Nephron progenitor cell (in vitro differentiated cells): ENCODE results near the gene NAP1L4.

Source experiments
- DNase-seq: peaks from one replicate; pipeline ENCODE4 v3.0.0; 2021
- H3K27ac Mint-ChIP-seq: 2 replicates; pipeline ENCODE4 v1.8.0; 2021; ENCODE audit warnings: mild to moderate bottlenecking, moderate library complexity, mixed read lengths
- H3K27me3 Mint-ChIP-seq: 2 replicates; pipeline ENCODE4 v1.8.0; 2021; ENCODE audit warnings: mild to moderate bottlenecking, low read depth, mixed read lengths; ENCODE audit not compliant: poor library complexity
- H3K36me3 Mint-ChIP-seq: 2 replicates; pipeline ENCODE4 v1.8.0; 2021; ENCODE audit warnings: low read depth, mixed read lengths
- H3K4me1 Mint-ChIP-seq: 2 replicates; pipeline ENCODE4 v1.8.0; 2021; ENCODE audit warnings: mixed read lengths
- H3K4me3 Mint-ChIP-seq: 2 replicates; pipeline ENCODE4 v1.8.0; 2021; ENCODE audit warnings: mild to moderate bottlenecking, moderate library complexity, mixed read lengths
- H3K9me3 Mint-ChIP-seq: 2 replicates; pipeline ENCODE4 v1.8.0; 2021; ENCODE audit warnings: mild to moderate bottlenecking, moderate library complexity, mixed read lengths
- CTCF ChIP-seq: fragments of 200-600 bp; sonication (generic); IDR thresholded peaks from 2 replicates; pipeline ENCODE4 v1.5.0; 2021; ENCODE audit warnings: antibody characterized with exemption

NAP1L4 gene

GRCh38 chr11:2899080-2899783 lies 92.9 kb downstream of the NAP1L4 start:
- H3K4me1 Mint-ChIP-seq: peaks cover 30% of the 10 kb centered on the region
- no peaks in the 10 kb centered on the region for H3K9me3 Mint-ChIP-seq
- H3K36me3 Mint-ChIP-seq: no peaks in the 10 kb centered on the region
- no peak overlapping the region for H3K27ac Mint-ChIP-seq
- H3K4me3 Mint-ChIP-seq: no peak overlapping the region
- DNase-seq: no peak
- peaks cover 12% of the 10 kb centered on the region for H3K27me3 Mint-ChIP-seq
- TF ChIP-seq CTCF: no peak

- no peak overlapping the region for H3K4me3 Mint-ChIP-seq
- DNase-seq: no peak
- H3K9me3 Mint-ChIP-seq: no peaks in the 10 kb centered on the region
- H3K4me1 Mint-ChIP-seq: peaks cover 25% of the 10 kb centered on the region
- peaks cover 16% of the 10 kb centered on the region for H3K27me3 Mint-ChIP-seq
- no peak for TF ChIP-seq CTCF
- no peak overlapping the region for H3K27ac Mint-ChIP-seq
- no peaks in the 10 kb centered on the region for H3K36me3 Mint-ChIP-seq
These were observed 93.6 kb downstream of the NAP1L4 start for GRCh38 chr11:2898366-2899079.

- peaks cover 23% of the 10 kb centered on the region for H3K4me1 Mint-ChIP-seq
- H3K4me3 Mint-ChIP-seq: no peak overlapping the region
- no peak for TF ChIP-seq CTCF
- peaks cover 16% of the 10 kb centered on the region for H3K27me3 Mint-ChIP-seq
- H3K27ac Mint-ChIP-seq: no peak overlapping the region
- no peaks in the 10 kb centered on the region for H3K36me3 Mint-ChIP-seq
- H3K9me3 Mint-ChIP-seq: no peaks in the 10 kb centered on the region
- DNase-seq: no peak
These were observed 95.1 kb downstream of the NAP1L4 start for GRCh38 chr11:2897048-2897447.

- Mint-ChIP-seq H3K9me3 (no peaks in the 10 kb centered on the region), H3K4me1 (peaks cover 28% of the 10 kb centered on the region), H3K27me3 (peaks cover 13% of the 10 kb centered on the region)
These were observed 96.1 kb downstream of the NAP1L4 start for GRCh38 chr11:2896047-2896446.

More at GRCh38 chr11:2896047-2896446, 96.1 kb downstream of the NAP1L4 start:
- no peak overlapping the region for H3K27ac Mint-ChIP-seq
- TF ChIP-seq CTCF: no peak
- no peak overlapping the region for H3K4me3 Mint-ChIP-seq
- no peaks in the 10 kb centered on the region for H3K36me3 Mint-ChIP-seq
- DNase-seq: no peak
